Measurements from ENCODE around the gene CREBRF. TPM values are rescaled to one million over a fixed set of nuclear protein-coding genes. Genes with fewer than 3 reads are reported as not detected.

The CREBRF gene
- total and polyA plus RNA-seq, 2 of the 8 experiments (the other 6 are each of a cell fraction or from before 2014, with no cell fraction given) = 1.2 to 4.7 TPM

GRCh38 chr5:173172166-173172565, 116.0 kb downstream of the CREBRF start:
- H2BK12ac ChIP-seq (ENCODE audit: low read depth, low read length) = no peak overlapping the region
- no peak overlapping the region for H2BK20ac ChIP-seq (ENCODE audit: low read length)
- no peaks in the 10 kb centered on the region for H3K36me3 ChIP-seq (ENCODE audit: control insufficient read depth in 2 of 4, insufficient read depth in 4 of 4, low read length in 3 of 4)
- no peak overlapping the region for H4K8ac ChIP-seq (ENCODE audit: extremely low read depth, insufficient read depth, low read length)
- H2AFZ ChIP-seq (ENCODE audit: low read length) = no peak overlapping the region
- no peaks in the 10 kb centered on the region for H3K9me3 ChIP-seq (ENCODE audit: insufficient read depth in 2 of 2, low read depth in 1 of 2, low read length in 1 of 2)
- ChIA-PET CTCF (ENCODE audit: partially characterized antibody) (interaction anchor here (0.6 to 1.8 kb wide), 10 partner anchors 9 to 1603 kb away, joined by 3 to 5 read pairs (median 4); no protein-coding TSS in a partner anchor), POLR2A (ENCODE audit: partially characterized antibody) (no interaction called here)
- TF ChIP-seq, protein P1, sequence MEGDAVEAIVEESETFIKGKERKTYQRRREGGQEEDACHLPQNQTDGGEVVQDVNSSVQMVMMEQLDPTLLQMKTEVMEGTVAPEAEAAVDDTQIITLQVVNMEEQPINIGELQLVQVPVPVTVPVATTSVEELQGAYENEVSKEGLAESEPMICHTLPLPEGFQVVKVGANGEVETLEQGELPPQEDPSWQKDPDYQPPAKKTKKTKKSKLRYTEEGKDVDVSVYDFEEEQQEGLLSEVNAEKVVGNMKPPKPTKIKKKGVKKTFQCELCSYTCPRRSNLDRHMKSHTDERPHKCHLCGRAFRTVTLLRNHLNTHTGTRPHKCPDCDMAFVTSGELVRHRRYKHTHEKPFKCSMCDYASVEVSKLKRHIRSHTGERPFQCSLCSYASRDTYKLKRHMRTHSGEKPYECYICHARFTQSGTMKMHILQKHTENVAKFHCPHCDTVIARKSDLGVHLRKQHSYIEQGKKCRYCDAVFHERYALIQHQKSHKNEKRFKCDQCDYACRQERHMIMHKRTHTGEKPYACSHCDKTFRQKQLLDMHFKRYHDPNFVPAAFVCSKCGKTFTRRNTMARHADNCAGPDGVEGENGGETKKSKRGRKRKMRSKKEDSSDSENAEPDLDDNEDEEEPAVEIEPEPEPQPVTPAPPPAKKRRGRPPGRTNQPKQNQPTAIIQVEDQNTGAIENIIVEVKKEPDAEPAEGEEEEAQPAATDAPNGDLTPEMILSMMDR (IDR thresholded peaks at IDR 0.05; ENCODE audit: control extremely low read depth in 1 of 3, insufficient read depth in 1 of 3, low read depth in 1 of 3, low read length in 3 of 3) = peak; percentile 3 to 13 (median 12); a peak in 3 of 4 replicates
- TF ChIP-seq RFX5 (IDR thresholded peaks at IDR 0.05; ENCODE audit: borderline replicate concordance, low read depth, low read length) (no peak), RAD21 (IDR thresholded peaks at IDR 0.05 in 1 of 2, conservative IDR thresholded peaks at IDR 0.05 in 1 of 2; ENCODE audit: low read depth in 2 of 2, low read length in 2 of 2) (peak; percentile 23 to 29; a peak in 3 of 4 replicates), SP4 (IDR thresholded peaks at IDR 0.05; ENCODE audit: low read length) (no peak)
- H3K79me2 ChIP-seq (ENCODE audit: control insufficient read depth in 1 of 2, insufficient read depth in 2 of 2, low read length in 2 of 2) = no peaks in the 10 kb centered on the region
- no peak overlapping the region for H3K27ac ChIP-seq (ENCODE audit: low read depth, low read length)
- H2BK5ac ChIP-seq (ENCODE audit: low read depth, low read length) = no peak overlapping the region
- H3K4ac ChIP-seq (replicated peaks; ENCODE audit: insufficient read length, low read depth, low read length) = no peak overlapping the region
- no peak overlapping the region for H3K14ac ChIP-seq (ENCODE audit: insufficient read length)
- no peak overlapping the region for H3K56ac ChIP-seq (replicated peaks; ENCODE audit: insufficient read length, low read depth, low read length)
- WGBS, 2 experiments (ENCODE audit: extremely low coverage in 1 of 2, insufficient coverage in 1 of 2, insufficient read length in 1 of 2, insufficient replicate concordance in 2 of 2, low coverage in 1 of 2, low lambda C conversion rate in 2 of 2, missing lambda C conversion rate in 1 of 2) = 90% methylated on average over 8 of the region's 8 CpGs; no CpG with 5 or more reads in 1 of the 2 experiments
- no peaks in the 10 kb centered on the region for H3K79me1 ChIP-seq (ENCODE audit: low read depth, low read length)
- no peak overlapping the region for H3K9ac ChIP-seq (replicated peaks in 1 of 4; ENCODE audit: extremely low read depth in 1 of 4, low read depth in 3 of 4, low read length in 3 of 4)
- H3K27me3 ChIP-seq (replicated peaks in 1 of 4; ENCODE audit: control insufficient read depth in 3 of 4, extremely low read depth in 1 of 4, insufficient read depth in 3 of 4, low read length in 3 of 4) = no peaks in the 10 kb centered on the region
- no peak overlapping the region for H2BK120ac ChIP-seq (replicated peaks; ENCODE audit: low read depth, low read length)
- H2BK15ac ChIP-seq (ENCODE audit: low read length) = no peak overlapping the region
- no peak overlapping the region for H4K5ac ChIP-seq (ENCODE audit: insufficient read length, low read depth, low read length)
- no peak for DNase-seq (ENCODE audit: low read depth in 1 of 2, low spot score in 2 of 2)
- no peak overlapping the region for H3K18ac ChIP-seq (ENCODE audit: extremely low read depth, low read length)
- no peak overlapping the region for H4K91ac ChIP-seq (replicated peaks; ENCODE audit: insufficient read length, low read length)
- no peaks in the 10 kb centered on the region for H4K20me1 ChIP-seq (replicated peaks in 1 of 2; ENCODE audit: control insufficient read depth in 1 of 2, insufficient read depth in 2 of 2, low read length in 2 of 2)
- H3K4me2 ChIP-seq (ENCODE audit: insufficient read depth in 1 of 2, low read depth in 2 of 2, low read length in 2 of 2) = no peak overlapping the region
- no peak overlapping the region for H3K23ac ChIP-seq (ENCODE audit: insufficient read length)
- no peaks in the 10 kb centered on the region for H3K23me2 ChIP-seq (ENCODE audit: low read depth, low read length)
- H3K4me3 ChIP-seq (ENCODE audit: extremely low read depth in 1 of 4, insufficient read depth in 2 of 4, low read depth in 3 of 4, low read length in 4 of 4) = no peak overlapping the region
- H2AK5ac ChIP-seq (ENCODE audit: low read depth, low read length) = no peak overlapping the region
- peaks cover 0 to 5% (median 2%) of the 10 kb centered on the region in 4 experiments; a peak in 2 of 7 replicates for H3K4me1 ChIP-seq (replicated peaks in 1 of 4; ENCODE audit: control insufficient read depth in 3 of 4, insufficient read depth in 4 of 4, low read length in 3 of 4)
- no peak for FAIRE-seq

Measured in H1 (cell line).